ENCODE data around the gene NEK9.

GRCh38 chr14:75041613-75042012, 85.2 kb downstream of the NEK9 start:
- TF ChIP-seq CTCF (IDR thresholded peaks at IDR 0.05; ENCODE audit: extremely low read depth in 1 of 2, insufficient read depth in 1 of 2, low read depth in 1 of 2, low read length in 2 of 2) (no peak), EZH2 (IDR thresholded peaks at IDR 0.05; ENCODE audit: borderline replicate concordance, low read depth, low read length, severe bottlenecking) (no peak), POLR2AphosphoS5 (IDR thresholded peaks at IDR 0.05; ENCODE audit: insufficient read depth, low read depth, low read length) (no peak), POLR2A (IDR thresholded peaks at IDR 0.05; ENCODE audit: low read depth, low read length) (no peak), GATA2 (IDR thresholded peaks at IDR 0.05; ENCODE audit: insufficient read depth, insufficient read length, low read depth, low read length) (no peak)
